ENCODE results near the gene ZNF521.

The ZNF521 gene

DNA sequence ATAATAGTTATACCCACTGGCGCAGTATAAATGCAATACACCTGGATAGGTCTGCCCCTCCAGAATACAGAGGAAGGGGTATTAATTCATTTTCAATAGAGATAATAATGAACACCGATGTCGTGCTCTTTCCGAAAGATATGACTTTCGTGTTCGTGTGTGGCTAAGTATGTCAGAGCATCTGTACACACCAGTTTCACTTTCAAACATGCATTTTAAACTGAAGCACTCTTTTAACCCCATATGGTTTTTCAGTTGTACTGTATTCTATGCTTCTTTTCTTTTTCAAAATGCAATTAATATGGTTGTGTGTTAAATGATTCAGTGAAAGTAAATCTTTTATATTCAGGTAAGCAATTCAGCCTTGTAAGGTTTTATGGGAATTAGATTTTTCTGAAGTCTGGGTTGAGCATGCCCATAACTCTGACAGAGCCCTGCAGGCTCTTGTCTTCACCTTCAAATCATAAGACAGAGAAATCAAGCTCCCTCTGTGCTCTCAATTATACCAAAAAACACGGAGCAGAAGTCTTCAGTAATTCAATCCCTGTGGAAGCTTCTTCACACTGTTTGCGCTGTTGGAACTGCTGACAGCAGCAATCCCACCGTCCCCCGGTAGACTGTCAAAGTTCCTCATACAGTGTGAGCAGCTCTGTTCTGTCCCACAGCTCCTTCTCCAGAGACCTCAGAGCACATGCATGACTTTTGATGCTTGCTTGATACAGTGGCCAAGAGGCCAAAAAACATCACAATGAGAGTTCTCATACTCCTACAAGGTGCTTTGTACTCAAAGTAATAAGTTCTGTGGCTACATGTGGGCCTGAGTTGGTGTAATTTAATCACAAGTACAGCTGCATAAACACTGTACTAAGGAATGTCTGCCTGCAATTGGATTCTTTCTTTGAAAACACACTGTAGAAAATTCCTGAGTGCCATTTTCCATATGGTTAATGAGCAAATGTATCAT is 186.8 kb downstream of the ZNF521 start:
- DNase-seq = peak; percentile 9

GRCh38 chr18:25164211-25164847 is 187.6 kb downstream of the ZNF521 start:
- DNase-seq = peak; percentile 8

DNA sequence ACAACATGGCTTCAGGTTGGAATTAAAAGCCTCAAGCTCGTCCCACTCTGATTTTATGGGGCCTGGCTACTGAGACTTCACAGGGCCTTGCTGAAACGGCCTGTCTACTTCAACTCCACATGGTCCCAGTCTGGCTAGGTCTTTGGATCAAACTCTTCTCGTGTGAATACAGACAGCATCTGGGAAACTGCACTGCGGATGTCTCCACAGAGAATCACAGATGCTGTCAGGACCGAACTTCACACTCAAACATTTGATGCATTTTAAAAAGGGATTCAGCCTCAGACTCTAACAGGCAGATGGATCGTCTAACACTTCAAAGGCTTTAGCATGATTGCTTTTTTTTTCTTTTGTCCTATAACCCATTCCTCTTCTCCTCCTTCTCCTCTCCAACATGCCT is 198.5 kb downstream of the ZNF521 start:
- DNase-seq = no peak

- no peak for DNase-seq
Observed at GRCh38 chr18:25147877-25148488, 204.0 kb downstream of the ZNF521 start.

GRCh38 chr18:25146512-25146910 is 205.5 kb downstream of the ZNF521 start:
- no peak for DNase-seq

GRCh38 chr18:25145731-25146511 is 206.0 kb downstream of the ZNF521 start:
- no peak for DNase-seq

- no peak for DNase-seq
Observed at GRCh38 chr18:25144820-25145219, 207.1 kb downstream of the ZNF521 start.

DNA sequence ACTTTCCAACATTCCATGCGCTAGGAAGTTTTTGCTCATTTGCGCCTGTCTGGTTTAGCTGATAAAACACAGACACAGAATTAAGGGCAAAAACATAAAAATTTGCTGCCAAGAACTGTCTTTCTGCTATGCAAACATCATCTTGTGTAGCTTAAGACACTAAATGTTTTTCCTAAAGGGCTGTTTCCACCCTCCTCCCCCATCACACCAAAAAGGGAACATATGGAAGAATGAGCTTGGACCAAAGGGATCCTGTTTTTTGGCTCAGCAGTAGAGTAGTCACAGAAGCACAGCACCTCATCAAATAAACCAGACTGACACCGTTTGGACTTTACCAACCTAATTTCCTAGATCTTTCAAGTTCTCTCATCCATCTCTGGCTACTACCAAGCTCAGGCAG is 210.1 kb downstream of the ZNF521 start:
- no peak for DNase-seq

- DNase-seq = no peak
Observed at GRCh38 chr18:25141399-25141798, 210.6 kb downstream of the ZNF521 start.

DNA sequence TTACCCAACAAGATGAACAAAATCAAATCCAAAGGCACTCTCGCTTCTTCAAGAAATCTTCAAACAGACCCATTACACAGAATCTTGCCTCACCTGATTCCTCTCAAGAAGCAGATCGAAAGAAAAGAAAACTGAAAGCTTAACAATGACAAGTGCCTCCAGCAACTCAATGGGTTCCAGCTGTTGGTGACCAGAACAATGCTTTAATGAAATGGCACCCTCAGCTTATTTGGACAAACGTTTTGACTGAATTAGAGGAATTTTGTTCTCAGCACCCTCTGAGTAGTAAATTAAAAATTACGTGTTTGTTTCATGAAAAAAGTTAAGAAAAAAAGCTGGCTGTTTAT is 211.0 kb downstream of the ZNF521 start:
- no peak for DNase-seq

DNA sequence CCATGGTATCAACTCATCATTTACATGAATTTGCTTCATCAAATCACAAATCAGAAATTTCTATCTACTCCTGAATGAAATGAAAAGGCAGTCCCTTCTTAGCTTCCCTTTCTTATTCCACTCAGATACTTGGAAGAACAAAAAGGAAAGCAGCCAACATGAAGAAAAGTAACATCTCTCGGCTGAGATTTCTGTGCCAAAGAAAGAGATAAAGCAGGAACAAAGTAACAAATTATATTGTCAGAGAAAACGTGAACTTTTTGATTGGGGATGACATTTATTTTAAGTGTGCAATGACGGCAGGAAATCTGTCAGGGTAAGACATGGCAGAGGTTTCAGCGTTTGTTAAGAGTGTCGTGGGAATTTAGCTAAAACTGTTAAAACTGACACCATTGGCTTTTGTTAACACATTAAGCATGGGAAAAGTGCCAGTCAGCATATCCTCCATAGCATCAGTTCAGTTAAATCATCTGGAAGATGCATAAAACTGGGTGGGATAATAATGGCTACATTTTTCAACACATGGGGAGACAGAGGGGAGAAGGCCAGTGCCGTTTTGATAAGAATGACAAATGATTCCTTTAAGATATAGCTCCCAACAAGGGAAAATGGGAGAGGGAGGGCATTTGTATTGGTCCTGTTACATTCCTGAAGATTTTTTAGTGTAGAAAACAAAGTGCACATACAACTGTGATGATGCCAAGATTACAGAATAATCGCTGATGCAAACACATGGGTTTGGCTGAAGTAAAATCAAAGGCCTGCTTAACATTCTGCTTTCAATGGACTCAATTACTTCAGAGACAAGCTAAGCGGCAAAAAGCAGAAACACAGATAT is 211.6 kb downstream of the ZNF521 start:
- DNase-seq = no peak

DNA sequence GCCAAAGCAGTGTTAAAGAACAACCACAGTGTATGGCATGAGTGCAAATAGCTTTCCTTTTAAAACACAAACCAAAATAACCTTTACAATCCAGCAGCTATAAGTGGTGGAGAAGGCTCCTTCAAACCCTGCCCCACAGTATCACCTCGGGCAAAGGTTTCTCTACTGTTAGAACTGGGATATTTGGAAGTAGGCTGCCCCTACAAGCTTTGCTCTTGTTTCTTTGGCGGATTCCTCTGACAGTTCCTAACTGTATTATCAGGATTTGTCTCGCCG is 214.8 kb downstream of the ZNF521 start:
- no peak for DNase-seq

DNA sequence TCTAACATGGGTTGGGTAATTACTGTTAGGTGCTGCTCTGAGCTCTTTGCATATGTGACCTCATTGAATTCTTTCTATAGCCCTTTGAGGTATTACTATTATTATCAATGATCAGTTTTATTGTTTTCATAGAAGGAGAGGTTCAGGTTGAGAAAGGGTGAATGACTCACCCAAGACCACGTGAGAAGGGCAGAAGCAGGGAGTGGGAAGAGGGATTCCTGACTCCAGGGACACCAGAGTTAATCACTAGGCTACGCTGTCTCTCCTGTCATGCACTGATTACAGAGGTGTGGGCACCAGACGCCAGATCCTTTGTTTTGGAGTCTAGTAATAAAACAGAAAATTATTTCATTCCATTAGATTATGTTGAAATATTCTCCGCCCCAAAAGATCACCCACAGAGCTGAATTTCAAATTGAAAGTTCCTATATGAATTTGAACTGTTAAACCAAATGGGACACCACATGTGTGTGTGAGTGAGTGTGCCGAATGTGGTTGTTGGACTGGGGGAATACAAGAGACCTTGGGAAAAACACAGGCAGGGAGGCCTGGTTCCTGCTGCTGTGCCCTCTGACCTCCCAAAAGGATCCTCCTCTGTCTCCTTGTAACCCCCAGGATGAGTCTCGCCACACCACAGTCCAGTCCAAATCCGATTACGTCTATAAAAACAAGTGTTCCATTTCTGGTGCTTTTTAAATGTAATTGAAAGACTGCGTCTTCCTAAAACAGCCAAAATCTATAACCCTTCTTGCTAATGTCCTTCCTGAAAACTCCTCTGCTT is 215.4 kb downstream of the ZNF521 start:
- no peak for DNase-seq

DNA sequence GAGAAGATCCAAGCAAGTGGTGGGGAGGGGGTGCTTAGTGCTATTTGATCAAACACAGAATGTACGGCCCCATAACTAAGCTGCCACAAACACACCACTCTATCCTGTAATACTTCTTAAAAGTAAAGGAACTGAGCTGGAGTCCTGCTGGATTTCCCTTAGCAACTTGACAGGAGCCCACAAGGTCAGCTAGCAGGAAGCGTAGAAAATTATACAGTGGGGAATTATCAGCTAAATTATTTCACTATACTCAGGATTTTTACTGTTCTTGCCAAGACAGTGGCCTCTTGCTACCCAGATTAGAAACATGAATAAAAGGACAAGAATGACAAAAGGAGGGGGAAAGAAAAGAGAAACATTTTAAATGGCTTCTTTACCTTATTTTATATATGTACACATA is 217.1 kb downstream of the ZNF521 start:
- no peak for DNase-seq

DNA sequence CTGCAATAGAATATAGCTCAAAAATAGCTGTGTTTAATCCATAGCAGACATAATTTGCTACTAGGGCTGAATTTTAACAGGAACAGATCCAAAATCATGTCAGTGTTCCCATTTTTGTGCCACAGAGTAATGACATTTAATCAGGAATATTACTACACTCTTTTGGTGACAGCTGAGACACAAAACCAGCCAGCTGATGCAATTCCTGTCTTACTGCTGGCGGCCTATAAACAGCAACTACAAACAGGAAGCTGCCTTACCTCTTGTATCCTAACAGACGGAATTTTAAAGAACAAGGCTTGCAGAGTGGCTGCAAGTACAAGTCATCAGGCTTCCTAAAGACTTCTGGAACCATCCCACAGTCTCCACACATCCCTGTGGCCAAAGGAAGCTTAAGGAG is 218.1 kb downstream of the ZNF521 start:
- no peak for DNase-seq

DNA sequence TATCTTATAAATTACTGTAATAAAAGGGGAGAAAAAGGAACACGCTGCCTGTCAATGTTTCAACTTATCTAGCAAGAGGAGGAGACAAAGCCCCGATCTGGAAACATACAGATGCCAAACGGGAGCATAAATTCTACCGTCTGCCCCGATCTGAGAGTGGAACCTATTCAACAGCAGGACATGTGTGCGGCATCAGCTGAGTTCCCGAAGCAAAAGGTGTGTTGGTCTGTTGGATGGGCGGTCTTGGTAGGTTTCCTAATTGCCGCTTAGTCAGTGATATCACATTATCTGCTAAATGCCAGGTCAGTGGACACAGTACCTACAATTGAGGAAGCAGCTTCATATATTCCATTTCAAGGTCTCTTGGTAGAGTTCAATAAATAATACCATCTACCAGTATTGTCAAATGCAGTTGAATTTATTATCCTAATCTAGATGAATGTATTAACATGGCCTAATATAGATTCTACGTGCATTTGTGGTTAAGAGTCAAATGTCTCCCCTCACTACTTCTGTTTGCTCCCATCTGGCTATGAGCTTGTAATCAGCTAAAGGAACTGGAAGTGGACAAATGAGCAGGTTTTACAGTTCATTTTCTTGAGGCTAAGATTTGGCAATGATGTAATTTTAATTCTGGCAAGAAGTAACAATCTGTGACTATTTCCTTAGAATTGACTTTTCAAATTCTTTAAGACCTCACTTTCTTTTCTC is 219.0 kb downstream of the ZNF521 start:
- DNase-seq = no peak

DNA sequence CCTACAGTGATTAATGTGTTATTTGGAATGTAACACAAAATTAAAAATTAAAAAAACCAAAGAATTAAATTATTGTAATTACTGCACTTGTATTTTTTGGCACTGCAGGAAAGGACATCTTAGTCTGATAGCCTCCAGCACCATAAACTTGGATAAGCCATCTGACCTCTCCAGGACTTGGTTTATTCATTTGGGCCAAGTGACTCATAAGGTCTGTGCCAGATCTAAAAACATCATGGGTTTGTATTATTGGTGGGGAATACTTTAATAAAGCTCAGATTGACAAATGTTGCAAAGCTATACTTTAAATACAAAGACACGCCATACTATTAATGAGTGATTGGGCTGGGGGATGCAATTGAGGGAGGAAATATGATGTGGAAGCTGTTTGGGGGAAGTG is 225.2 kb downstream of the ZNF521 start:
- no peak for DNase-seq

DNA sequence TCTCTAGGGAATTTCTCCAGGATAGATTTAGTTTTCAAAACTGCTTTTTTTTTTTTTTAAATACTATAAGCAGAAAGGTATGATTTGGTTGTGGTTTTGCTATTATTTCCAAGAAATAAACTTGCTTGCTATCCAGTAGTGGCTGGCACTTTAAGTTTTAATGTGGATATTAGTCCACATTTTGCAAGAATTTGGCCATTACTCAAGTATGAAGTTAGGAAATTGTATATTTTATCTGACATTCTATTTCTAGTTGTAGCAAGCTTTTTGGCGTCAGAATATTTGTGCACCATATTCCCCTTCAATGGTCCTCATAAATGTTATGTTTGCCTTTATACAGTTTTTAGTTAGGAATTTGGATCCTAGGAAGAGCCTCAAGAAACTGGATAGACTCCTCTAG is 226.3 kb downstream of the ZNF521 start:
- no peak for DNase-seq

DNA sequence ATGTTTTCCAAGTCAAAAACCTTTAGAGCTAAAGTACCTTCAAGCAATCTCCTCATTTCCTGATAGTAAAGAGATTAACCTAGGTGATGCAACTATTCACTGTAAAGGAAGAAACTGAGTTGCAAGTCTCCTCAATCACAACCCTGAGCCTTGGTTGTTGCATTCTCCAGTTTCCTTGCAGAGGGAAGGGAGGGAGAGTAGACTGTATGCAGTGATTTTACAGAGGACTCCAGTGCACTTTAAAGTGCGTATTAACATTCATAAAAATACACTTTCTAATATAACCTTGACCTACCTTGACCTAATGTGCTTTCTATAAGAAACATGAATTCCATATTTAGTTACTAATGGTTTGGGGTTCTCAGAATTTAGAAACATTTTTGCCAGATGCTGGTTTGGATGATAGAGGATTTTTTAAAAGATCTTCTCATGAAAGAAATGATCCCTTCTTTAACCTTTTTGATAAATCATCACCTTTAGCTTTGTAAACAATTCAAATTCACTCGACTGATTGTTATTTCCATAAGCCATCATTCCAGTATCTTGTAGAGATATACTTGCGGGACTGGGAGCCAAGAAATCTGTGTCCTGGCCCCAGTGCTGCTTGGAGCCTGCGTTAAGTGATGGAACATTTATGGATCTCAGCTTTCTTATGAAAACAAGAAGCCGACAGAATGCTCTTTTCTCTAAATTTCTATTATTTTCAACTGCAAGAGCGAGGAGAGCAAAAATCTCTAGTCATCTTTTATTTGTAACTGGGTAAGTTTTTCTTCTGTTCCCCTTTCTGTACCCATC is 228.3 kb downstream of the ZNF521 start:
- DNase-seq = no peak

GRCh38 chr18:25121442-25121841 is 230.5 kb downstream of the ZNF521 start:
- no peak for DNase-seq

All from activated CD4-positive, alpha-beta T cell treated with anti-CD3 and anti-CD28 coated beads, Interleukin-10, Interleukin-2, amounts not matched to agents 100 ng/mL and 50 ng/mL, durations not matched to agents 16 hours and 8 hours (primary cell).